ENCODE data around the gene CEP85L.

CEP85L gene

GRCh38 chr6:118618676-118619377 lies 32.6 kb downstream of the CEP85L start:
- peak; percentile 58 for DNase-seq

- DNase-seq: no peak
Measured at GRCh38 chr6:118617417-118617816, 34.0 kb downstream of the CEP85L start.

- no peak for DNase-seq
Measured at GRCh38 chr6:118611334-118611733, 40.1 kb downstream of the CEP85L start.

- no peak for DNase-seq
Measured at GRCh38 chr6:118606858-118607257, 44.5 kb downstream of the CEP85L start.

- no peak for DNase-seq
Measured at GRCh38 chr6:118606268-118606667, 45.1 kb downstream of the CEP85L start.

GRCh38 chr6:118603372-118603771 lies 48.0 kb downstream of the CEP85L start:
- no peak for DNase-seq

- no peak for DNase-seq
Measured at GRCh38 chr6:118602300-118602699, 49.1 kb downstream of the CEP85L start.

GRCh38 chr6:118598324-118598723 lies 53.1 kb downstream of the CEP85L start:
- DNase-seq: no peak

- no peak for DNase-seq
Measured at GRCh38 chr6:118597636-118598035, 53.8 kb downstream of the CEP85L start.

GRCh38 chr6:118596774-118597320 lies 54.5 kb downstream of the CEP85L start:
- DNase-seq: no peak

GRCh38 chr6:118594877-118595276 lies 56.5 kb downstream of the CEP85L start:
- DNase-seq: no peak

- DNase-seq: no peak
Measured at GRCh38 chr6:118591897-118592296, 59.5 kb downstream of the CEP85L start.

GRCh38 chr6:118589649-118590365 lies 61.6 kb downstream of the CEP85L start:
- no peak for DNase-seq

- no peak for DNase-seq
Measured at GRCh38 chr6:118589186-118589585, 62.2 kb downstream of the CEP85L start.

GRCh38 chr6:118588626-118589025 lies 62.8 kb downstream of the CEP85L start:
- no peak for DNase-seq

GRCh38 chr6:118586746-118587485 lies 64.5 kb downstream of the CEP85L start:
- no peak for DNase-seq

GRCh38 chr6:118584911-118585310 lies 66.5 kb downstream of the CEP85L start:
- no peak for DNase-seq

- no peak for DNase-seq
Measured at GRCh38 chr6:118581489-118581959, 69.9 kb downstream of the CEP85L start.

- no peak for DNase-seq
Measured at GRCh38 chr6:118580585-118581419, 70.6 kb downstream of the CEP85L start.

- DNase-seq: no peak
Measured at GRCh38 chr6:118579786-118580185, 71.6 kb downstream of the CEP85L start.

- no peak for DNase-seq
Measured at GRCh38 chr6:118578617-118579016, 72.8 kb downstream of the CEP85L start.

- no peak for DNase-seq
Measured at GRCh38 chr6:118577972-118578371, 73.4 kb downstream of the CEP85L start.
